ENCODE results near the gene PSPN. TPM values are rescaled to one million over a fixed set of nuclear protein-coding genes. Genes with fewer than 3 reads are reported as not detected.
"Not testable (repeated sequence)": the region's sequence is repeated elsewhere in the genome, so short reads cannot be mapped to it uniquely, and the experiment has no call there.

PSPN gene
- total and polyA plus RNA-seq, 4 donors: 1.1 to 3.7 (median 2.9) TPM

- WGBS (ENCODE audit: insufficient coverage): 82% methylated on average over 5 of the region's 5 CpGs
- H3K9me3 ChIP-seq (ENCODE audit: control insufficient read depth, insufficient read depth, low read length): no peaks in the 10 kb centered on the region
- DNase-seq (ENCODE audit: low read depth in 4 of 6, low spot score in 6 of 6): no peak
- no peak overlapping the region for H3K27ac ChIP-seq (ENCODE audit: low read depth, low read length)
- H3K36me3 ChIP-seq (ENCODE audit: control insufficient read depth, insufficient read depth, low read length): peaks cover 7% of the 10 kb centered on the region
- no peaks in the 10 kb centered on the region for H3K27me3 ChIP-seq (ENCODE audit: control insufficient read depth, insufficient read depth, low read length)
- peaks cover 14% of the 10 kb centered on the region for H3K4me1 ChIP-seq (ENCODE audit: control insufficient read depth, insufficient read depth, low read length)
- H3K4me3 ChIP-seq (ENCODE audit: low read depth, low read length): no peak overlapping the region
These were observed 16.0 kb downstream of the PSPN start for GRCh38 chr19:6359568-6360341.

GRCh38 chr19:6358003-6358402, 17.7 kb downstream of the PSPN start:
- Histone ChIP-seq H3K4me1 (ENCODE audit: control insufficient read depth, insufficient read depth, low read length) (peaks cover 14% of the 10 kb centered on the region), H3K36me3 (ENCODE audit: control insufficient read depth, insufficient read depth, low read length) (no peaks in the 10 kb centered on the region)
- WGBS (ENCODE audit: insufficient coverage): 59% methylated on average over 7 of the region's 9 CpGs

GRCh38 chr19:6357174-6357573, 18.6 kb downstream of the PSPN start:
- no peak overlapping the region for H3K27ac ChIP-seq (ENCODE audit: low read depth, low read length)
- H3K9me3 ChIP-seq (ENCODE audit: control insufficient read depth, insufficient read depth, low read length): no peaks in the 10 kb centered on the region
- no peak overlapping the region for H3K4me3 ChIP-seq (ENCODE audit: low read depth, low read length)
- no peak for DNase-seq (ENCODE audit: low read depth in 4 of 6, low spot score in 6 of 6)
- peaks cover 7% of the 10 kb centered on the region for H3K4me1 ChIP-seq (ENCODE audit: control insufficient read depth, insufficient read depth, low read length)
- no peaks in the 10 kb centered on the region for H3K36me3 ChIP-seq (ENCODE audit: control insufficient read depth, insufficient read depth, low read length)
- no peaks in the 10 kb centered on the region for H3K27me3 ChIP-seq (ENCODE audit: control insufficient read depth, insufficient read depth, low read length)
- WGBS (ENCODE audit: insufficient coverage): 77% methylated on average over 12 of the region's 14 CpGs

More at GRCh38 chr19:6358003-6358402, 17.7 kb downstream of the PSPN start:
- H3K4me3 ChIP-seq (ENCODE audit: low read depth, low read length): no peak overlapping the region
- H3K27me3 ChIP-seq (ENCODE audit: control insufficient read depth, insufficient read depth, low read length): no peaks in the 10 kb centered on the region
- H3K9me3 ChIP-seq (ENCODE audit: control insufficient read depth, insufficient read depth, low read length): no peaks in the 10 kb centered on the region
- no peak overlapping the region for H3K27ac ChIP-seq (ENCODE audit: low read depth, low read length)
- no peak for DNase-seq (ENCODE audit: low read depth in 4 of 6, low spot score in 6 of 6)

- 97% methylated on average over 10 of the region's 46 CpGs for whole genome bisulfite sequencing (ENCODE audit: insufficient coverage)
- not testable (repeated sequence) for H3K36me3 ChIP-seq (ENCODE audit: control insufficient read depth, insufficient read depth, low read length); H3K9me3 ChIP-seq (ENCODE audit: control insufficient read depth, insufficient read depth, low read length); H3K27ac ChIP-seq (ENCODE audit: low read depth, low read length); H3K4me3 ChIP-seq (ENCODE audit: low read depth, low read length); H3K27me3 ChIP-seq (ENCODE audit: control insufficient read depth, insufficient read depth, low read length); DNase-seq (ENCODE audit: low read depth in 4 of 6, low spot score in 6 of 6); H3K4me1 ChIP-seq (ENCODE audit: control insufficient read depth, insufficient read depth, low read length)
These were observed 20.3 kb downstream of the PSPN start for GRCh38 chr19:6355321-6356040.

- H3K27ac ChIP-seq (ENCODE audit: low read depth, low read length): no peak overlapping the region
- no peak overlapping the region for H3K4me3 ChIP-seq (ENCODE audit: low read depth, low read length)
- no peaks in the 10 kb centered on the region for H3K9me3 ChIP-seq (ENCODE audit: control insufficient read depth, insufficient read depth, low read length)
- H3K27me3 ChIP-seq (ENCODE audit: control insufficient read depth, insufficient read depth, low read length): peaks cover 2% of the 10 kb centered on the region
- no peaks in the 10 kb centered on the region for H3K4me1 ChIP-seq (ENCODE audit: control insufficient read depth, insufficient read depth, low read length)
- no peak for DNase-seq (ENCODE audit: low read depth in 4 of 6, low spot score in 6 of 6)
- H3K36me3 ChIP-seq (ENCODE audit: control insufficient read depth, insufficient read depth, low read length): no peaks in the 10 kb centered on the region
- no CpG with 5 or more reads among the region's 4 CpGs for WGBS (ENCODE audit: insufficient coverage)
These were observed 21.5 kb downstream of the PSPN start for GRCh38 chr19:6354098-6354674.

GRCh38 chr19:6352381-6353165, 23.2 kb downstream of the PSPN start:
- no CpG with 5 or more reads among the region's 2 CpGs for WGBS (ENCODE audit: insufficient coverage)
- Histone ChIP-seq H3K36me3 (ENCODE audit: control insufficient read depth, insufficient read depth, low read length) (no peaks in the 10 kb centered on the region), H3K4me1 (ENCODE audit: control insufficient read depth, insufficient read depth, low read length) (no peaks in the 10 kb centered on the region), H3K4me3 (ENCODE audit: low read depth, low read length) (no peak overlapping the region), H3K27me3 (ENCODE audit: control insufficient read depth, insufficient read depth, low read length) (peaks cover 2% of the 10 kb centered on the region), H3K27ac (ENCODE audit: low read depth, low read length) (no peak overlapping the region), H3K9me3 (ENCODE audit: control insufficient read depth, insufficient read depth, low read length) (no peaks in the 10 kb centered on the region)
- no peak for DNase-seq (ENCODE audit: low read depth in 4 of 6, low spot score in 6 of 6)

- Histone ChIP-seq H3K4me3 (ENCODE audit: low read depth, low read length) (no peak overlapping the region), H3K4me1 (ENCODE audit: control insufficient read depth, insufficient read depth, low read length) (no peaks in the 10 kb centered on the region), H3K27ac (ENCODE audit: low read depth, low read length) (no peak overlapping the region), H3K36me3 (ENCODE audit: control insufficient read depth, insufficient read depth, low read length) (no peaks in the 10 kb centered on the region), H3K27me3 (ENCODE audit: control insufficient read depth, insufficient read depth, low read length) (peaks cover 2% of the 10 kb centered on the region), H3K9me3 (ENCODE audit: control insufficient read depth, insufficient read depth, low read length) (no peaks in the 10 kb centered on the region)
- no peak for DNase-seq (ENCODE audit: low read depth in 4 of 6, low spot score in 6 of 6)
- WGBS (ENCODE audit: insufficient coverage): no CpG with 5 or more reads among the region's 2 CpGs
These were observed 25.0 kb downstream of the PSPN start for GRCh38 chr19:6350688-6351087.

- H3K36me3 ChIP-seq (ENCODE audit: control insufficient read depth, insufficient read depth, low read length); H3K9me3 ChIP-seq (ENCODE audit: control insufficient read depth, insufficient read depth, low read length); DNase-seq (ENCODE audit: low read depth in 4 of 6, low spot score in 6 of 6); H3K4me1 ChIP-seq (ENCODE audit: control insufficient read depth, insufficient read depth, low read length); H3K4me3 ChIP-seq (ENCODE audit: low read depth, low read length); H3K27me3 ChIP-seq (ENCODE audit: control insufficient read depth, insufficient read depth, low read length); H3K27ac ChIP-seq (ENCODE audit: low read depth, low read length): not testable (repeated sequence)
- WGBS (ENCODE audit: insufficient coverage): no CpG with 5 or more reads among the region's 2 CpGs
These were observed 26.5 kb downstream of the PSPN start for GRCh38 chr19:6349271-6349670.

- 100% methylated on average over 1 of the region's 1 CpG for WGBS (ENCODE audit: insufficient coverage)
- Histone ChIP-seq H3K9me3 (ENCODE audit: control insufficient read depth, insufficient read depth, low read length) (no peaks in the 10 kb centered on the region), H3K27me3 (ENCODE audit: control insufficient read depth, insufficient read depth, low read length) (no peaks in the 10 kb centered on the region), H3K4me1 (ENCODE audit: control insufficient read depth, insufficient read depth, low read length) (peaks cover 5% of the 10 kb centered on the region), H3K27ac (ENCODE audit: low read depth, low read length) (no peak overlapping the region), H3K4me3 (ENCODE audit: low read depth, low read length) (no peak overlapping the region), H3K36me3 (ENCODE audit: control insufficient read depth, insufficient read depth, low read length) (no peaks in the 10 kb centered on the region)
- no peak for DNase-seq (ENCODE audit: low read depth in 4 of 6, low spot score in 6 of 6)
These were observed 32.3 kb downstream of the PSPN start for GRCh38 chr19:6343462-6343861.
